ENCODE data around the gene PIGQ.

PIGQ gene

GRCh38 chr16:630815-631405 lies 61.1 kb downstream of the PIGQ start, which contains the start of gene WFIKKN1:
Gene WFIKKN1 (plus strand): TSS chr16:630985. CDS start chr16:631254, 269 bp downstream.
- no peak for DNase-seq

GRCh38 chr16:631808-632358 lies 62.1 kb downstream of the PIGQ start:
- no peak for DNase-seq

GRCh38 chr16:632486-633335 lies 62.9 kb downstream of the PIGQ start:
- no peak for DNase-seq

GRCh38 chr16:633336-634050 lies 63.7 kb downstream of the PIGQ start:
- no peak for DNase-seq
